ENCODE data around the gene PEDS1. TPM values are rescaled to one million over a fixed set of nuclear protein-coding genes. Genes with fewer than 3 reads are reported as not detected.

PEDS1 gene
- total and polyA plus RNA-seq, 2 of the 13 experiments (the other 11 are each of a cell fraction or from before 2014, with no cell fraction given): 30.5 to 93.9 TPM

GRCh38 chr20:50116368-50116999 is 37.0 kb downstream of the PEDS1 start (continued):
- TF ChIP-seq ZNF292 (CRISPR knock-in tag; IDR thresholded peaks at IDR 0.05; ENCODE audit: borderline replicate concordance, low read depth) (no peak), ZNF30 (CRISPR knock-in tag; IDR thresholded peaks at IDR 0.05) (no peak), TSC22D2 (CRISPR knock-in tag; IDR thresholded peaks at IDR 0.05; ENCODE audit: borderline replicate concordance) (no peak), NR2F6 (IDR thresholded peaks at IDR 0.05) (no peak), NR2F6 (CRISPR knock-in tag; IDR thresholded peaks at IDR 0.05) (no peak), AHDC1 (CRISPR knock-in tag; IDR thresholded peaks at IDR 0.05; ENCODE audit: borderline replicate concordance) (no peak), ATF2 (CRISPR knock-in tag; IDR thresholded peaks at IDR 0.05) (no peak), TBL1XR1 (IDR thresholded peaks at IDR 0.05; ENCODE audit: borderline replicate concordance, low read length, partially characterized antibody) (no peak), SRSF9 (IDR thresholded peaks at IDR 0.05; ENCODE audit: borderline replicate concordance, insufficient read depth, low read depth, low read length, poor library complexity, severe bottlenecking) (no peak), ZNF274 (CRISPR knock-in tag; IDR thresholded peaks at IDR 0.05) (no peak), ZNF207 (IDR thresholded peaks at IDR 0.05; ENCODE audit: borderline replicate concordance) (no peak), ZNF33A (CRISPR knock-in tag; IDR thresholded peaks at IDR 0.05; ENCODE audit: borderline replicate concordance) (no peak), ZNF124 (CRISPR knock-in tag; IDR thresholded peaks at IDR 0.05) (no peak)
- TF ChIP-seq, protein P1, sequence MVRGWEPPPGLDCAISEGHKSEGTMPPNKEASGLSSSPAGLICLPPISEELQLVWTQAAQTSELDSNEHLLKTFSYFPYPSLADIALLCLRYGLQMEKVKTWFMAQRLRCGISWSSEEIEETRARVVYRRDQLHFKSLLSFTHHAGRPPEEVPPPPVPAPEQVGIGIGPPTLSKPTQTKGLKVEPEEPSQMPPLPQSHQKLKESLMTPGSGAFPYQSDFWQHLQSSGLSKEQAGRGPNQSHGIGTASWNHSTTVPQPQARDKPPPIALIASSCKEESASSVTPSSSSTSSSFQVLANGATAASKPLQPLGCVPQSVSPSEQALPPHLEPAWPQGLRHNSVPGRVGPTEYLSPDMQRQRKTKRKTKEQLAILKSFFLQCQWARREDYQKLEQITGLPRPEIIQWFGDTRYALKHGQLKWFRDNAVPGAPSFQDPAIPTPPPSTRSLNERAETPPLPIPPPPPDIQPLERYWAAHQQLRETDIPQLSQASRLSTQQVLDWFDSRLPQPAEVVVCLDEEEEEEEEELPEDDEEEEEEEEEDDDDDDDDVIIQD (CRISPR knock-in tag; IDR thresholded peaks at IDR 0.05; ENCODE audit: low read depth): no peak
- TF ChIP-seq, protein P2, sequence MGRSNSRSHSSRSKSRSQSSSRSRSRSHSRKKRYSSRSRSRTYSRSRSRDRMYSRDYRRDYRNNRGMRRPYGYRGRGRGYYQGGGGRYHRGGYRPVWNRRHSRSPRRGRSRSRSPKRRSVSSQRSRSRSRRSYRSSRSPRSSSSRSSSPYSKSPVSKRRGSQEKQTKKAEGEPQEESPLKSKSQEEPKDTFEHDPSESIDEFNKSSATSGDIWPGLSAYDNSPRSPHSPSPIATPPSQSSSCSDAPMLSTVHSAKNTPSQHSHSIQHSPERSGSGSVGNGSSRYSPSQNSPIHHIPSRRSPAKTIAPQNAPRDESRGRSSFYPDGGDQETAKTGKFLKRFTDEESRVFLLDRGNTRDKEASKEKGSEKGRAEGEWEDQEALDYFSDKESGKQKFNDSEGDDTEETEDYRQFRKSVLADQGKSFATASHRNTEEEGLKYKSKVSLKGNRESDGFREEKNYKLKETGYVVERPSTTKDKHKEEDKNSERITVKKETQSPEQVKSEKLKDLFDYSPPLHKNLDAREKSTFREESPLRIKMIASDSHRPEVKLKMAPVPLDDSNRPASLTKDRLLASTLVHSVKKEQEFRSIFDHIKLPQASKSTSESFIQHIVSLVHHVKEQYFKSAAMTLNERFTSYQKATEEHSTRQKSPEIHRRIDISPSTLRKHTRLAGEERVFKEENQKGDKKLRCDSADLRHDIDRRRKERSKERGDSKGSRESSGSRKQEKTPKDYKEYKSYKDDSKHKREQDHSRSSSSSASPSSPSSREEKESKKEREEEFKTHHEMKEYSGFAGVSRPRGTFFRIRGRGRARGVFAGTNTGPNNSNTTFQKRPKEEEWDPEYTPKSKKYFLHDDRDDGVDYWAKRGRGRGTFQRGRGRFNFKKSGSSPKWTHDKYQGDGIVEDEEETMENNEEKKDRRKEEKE (IDR thresholded peaks at IDR 0.05): no peak
- TF ChIP-seq, protein P3, sequence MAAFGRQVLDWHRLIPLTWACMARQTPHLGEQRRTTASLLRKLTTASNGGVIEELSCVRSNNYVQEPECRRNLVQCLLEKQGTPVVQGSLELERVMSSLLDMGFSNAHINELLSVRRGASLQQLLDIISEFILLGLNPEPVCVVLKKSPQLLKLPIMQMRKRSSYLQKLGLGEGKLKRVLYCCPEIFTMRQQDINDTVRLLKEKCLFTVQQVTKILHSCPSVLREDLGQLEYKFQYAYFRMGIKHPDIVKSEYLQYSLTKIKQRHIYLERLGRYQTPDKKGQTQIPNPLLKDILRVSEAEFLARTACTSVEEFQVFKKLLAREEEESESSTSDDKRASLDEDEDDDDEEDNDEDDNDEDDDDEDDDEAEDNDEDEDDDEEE (CRISPR knock-in tag; IDR thresholded peaks at IDR 0.05): no peak

Data from HepG2 (cell line).